HUES6 (cell line): ENCODE data around the gene SRRM1.

Experiments
- H3K27ac ChIP-seq: 2 replicates; pipeline ENCODE4 v1.7.0; 2013; ENCODE audit warnings: low read depth, mild to moderate bottlenecking, low read length, inconsistent platforms
- H3K27me3 ChIP-seq: 2 replicates; pipeline ENCODE4 v1.6.1; 2013; ENCODE audit warnings: low read length; ENCODE audit not compliant: control insufficient read depth, insufficient read depth
- H3K36me3 ChIP-seq: 2 replicates; pipeline ENCODE4 v1.6.1; 2013; ENCODE audit warnings: low read length; ENCODE audit not compliant: control insufficient read depth, insufficient read depth
- H3K4me1 ChIP-seq: 2 replicates; pipeline ENCODE4 v1.6.1; 2013; ENCODE audit warnings: low read length; ENCODE audit not compliant: control insufficient read depth, insufficient read depth
- H3K4me3 ChIP-seq: 2 replicates; pipeline ENCODE4 v1.5.1; 2013; ENCODE audit warnings: low read depth, low read length
- H3K9ac ChIP-seq: one replicate; pipeline ENCODE4 v1.6.1; 2013; ENCODE audit warnings: mild to moderate bottlenecking, low read length
- H3K9me3 ChIP-seq: 2 replicates; pipeline ENCODE4 v1.6.1; 2013; ENCODE audit warnings: low read depth, low read length; ENCODE audit not compliant: control insufficient read depth, insufficient read depth

Gene SRRM1

GRCh38 chr1:24642481-24643362, at the start of gene SRRM1:
TSS of gene SRRM1 (plus strand) at chr1:24643302. CDS start at chr1:24643327, 25 bp downstream.
- Histone ChIP-seq H3K9ac (peak within 1 kb of the TSS; percentile 100), H3K4me3 (peak within 1 kb of the TSS; percentile 99), H3K27me3 (no peaks in the 10 kb centered on the region), H3K27ac (peak within 1 kb of the TSS; percentile 94), H3K9me3 (no peaks in the 10 kb centered on the region), H3K36me3 (peaks cover 29% of the 10 kb centered on the region), H3K4me1 (peaks cover 13% of the 10 kb centered on the region)

- Histone ChIP-seq H3K27me3 (no peaks in the 10 kb centered on the region), H3K36me3 (no peaks in the 10 kb centered on the region), H3K9ac (no peak overlapping the region), H3K4me1 (no peaks in the 10 kb centered on the region), H3K27ac (no peak overlapping the region), H3K9me3 (no peaks in the 10 kb centered on the region), H3K4me3 (no peak overlapping the region)
Observed at GRCh38 chr1:24594328-24594598, 48.8 kb upstream of the SRRM1 start.

GRCh38 chr1:24596401-24596880, 46.7 kb upstream of the SRRM1 start:
- no peaks in the 10 kb centered on the region for H3K36me3 ChIP-seq
- no peak overlapping the region for H3K4me3 ChIP-seq
- no peak overlapping the region for H3K9ac ChIP-seq
- no peaks in the 10 kb centered on the region for H3K27me3 ChIP-seq
- H3K4me1 ChIP-seq, result no peaks in the 10 kb centered on the region
- H3K27ac ChIP-seq, result no peak overlapping the region
- no peaks in the 10 kb centered on the region for H3K9me3 ChIP-seq

GRCh38 chr1:24599265-24599664, 43.8 kb upstream of the SRRM1 start:
- Histone ChIP-seq H3K4me1 (no peaks in the 10 kb centered on the region), H3K27ac (no peak overlapping the region)

GRCh38 chr1:24600551-24600950, 42.6 kb upstream of the SRRM1 start:
- no peak overlapping the region for H3K4me3 ChIP-seq
- no peaks in the 10 kb centered on the region for H3K4me1 ChIP-seq
- no peaks in the 10 kb centered on the region for H3K9me3 ChIP-seq
- no peak overlapping the region for H3K9ac ChIP-seq
- H3K27me3 ChIP-seq, result no peaks in the 10 kb centered on the region
- no peak overlapping the region for H3K27ac ChIP-seq
- H3K36me3 ChIP-seq, result no peaks in the 10 kb centered on the region

More at GRCh38 chr1:24599265-24599664, 43.8 kb upstream of the SRRM1 start:
- no peak overlapping the region for H3K9ac ChIP-seq
- no peaks in the 10 kb centered on the region for H3K36me3 ChIP-seq
- H3K4me3 ChIP-seq, result no peak overlapping the region
- no peaks in the 10 kb centered on the region for H3K9me3 ChIP-seq
- no peaks in the 10 kb centered on the region for H3K27me3 ChIP-seq

- no peak overlapping the region for H3K27ac ChIP-seq
- H3K36me3 ChIP-seq, result no peaks in the 10 kb centered on the region
- no peaks in the 10 kb centered on the region; the same call in 1 of the 2 replicates for H3K27me3 ChIP-seq
- no peaks in the 10 kb centered on the region for H3K4me1 ChIP-seq
- no peaks in the 10 kb centered on the region for H3K9me3 ChIP-seq
- no peak overlapping the region for H3K9ac ChIP-seq
- H3K4me3 ChIP-seq, result no peak overlapping the region
Observed at GRCh38 chr1:24605534-24606295, 37.4 kb upstream of the SRRM1 start.

- no peak overlapping the region for H3K4me3 ChIP-seq
- no peaks in the 10 kb centered on the region; the same call in 1 of the 2 replicates for H3K27me3 ChIP-seq
Observed at GRCh38 chr1:24606296-24606605, 36.9 kb upstream of the SRRM1 start.

GRCh38 chr1:24606621-24607020, 36.5 kb upstream of the SRRM1 start:
- Histone ChIP-seq H3K27ac (no peak overlapping the region), H3K9me3 (no peaks in the 10 kb centered on the region), H3K9ac (no peak overlapping the region), H3K27me3 (no peaks in the 10 kb centered on the region; the same call in 1 of the 2 replicates), H3K4me3 (no peak overlapping the region), H3K36me3 (no peaks in the 10 kb centered on the region), H3K4me1 (no peaks in the 10 kb centered on the region)

More at GRCh38 chr1:24606296-24606605, 36.9 kb upstream of the SRRM1 start:
- no peak overlapping the region for H3K9ac ChIP-seq
- H3K36me3 ChIP-seq, result no peaks in the 10 kb centered on the region
- no peaks in the 10 kb centered on the region for H3K4me1 ChIP-seq
- H3K9me3 ChIP-seq, result no peaks in the 10 kb centered on the region
- no peak overlapping the region for H3K27ac ChIP-seq

- H3K4me1 ChIP-seq, result no peaks in the 10 kb centered on the region
- H3K4me3 ChIP-seq, result no peak overlapping the region
- H3K9me3 ChIP-seq, result no peaks in the 10 kb centered on the region
- H3K9ac ChIP-seq, result no peak overlapping the region
- H3K27ac ChIP-seq, result no peak overlapping the region
- no peaks in the 10 kb centered on the region for H3K36me3 ChIP-seq
- no peaks in the 10 kb centered on the region; the same call in 1 of the 2 replicates for H3K27me3 ChIP-seq
Observed at GRCh38 chr1:24609949-24610517, 33.1 kb upstream of the SRRM1 start.

- Histone ChIP-seq H3K9me3 (no peaks in the 10 kb centered on the region), H3K4me3 (no peak overlapping the region), H3K36me3 (no peaks in the 10 kb centered on the region), H3K27me3 (no peaks in the 10 kb centered on the region), H3K4me1 (no peaks in the 10 kb centered on the region), H3K9ac (no peak overlapping the region), H3K27ac (no peak overlapping the region)
Observed at GRCh38 chr1:24619376-24619775, 23.7 kb upstream of the SRRM1 start.

GRCh38 chr1:24620678-24621077, 22.4 kb upstream of the SRRM1 start:
- no peak overlapping the region for H3K9ac ChIP-seq
- no peaks in the 10 kb centered on the region for H3K9me3 ChIP-seq
- no peaks in the 10 kb centered on the region for H3K27me3 ChIP-seq
- no peak overlapping the region for H3K27ac ChIP-seq
- H3K36me3 ChIP-seq, result no peaks in the 10 kb centered on the region
- no peak overlapping the region for H3K4me3 ChIP-seq
- no peaks in the 10 kb centered on the region for H3K4me1 ChIP-seq
